Stimulated activated CD8-positive, alpha-beta memory T cell treated with anti-CD3 and anti-CD28 coated beads, Interleukin-7, amount 100 ng/mL, for 4 hours (primary cell): ENCODE data around the gene OTOL1.
"Not testable (repeated sequence)": the region's sequence is repeated elsewhere in the genome, so short reads cannot be mapped to it uniquely, and the experiment has no call there.

Source experiments
- DNase-seq, 2 donors: peaks; one replicate each; pipeline ENCODE4 v3.0.0-alpha.2; 2020; ENCODE audit warnings: low read depth in 2 of 2

The OTOL1 gene

GRCh38 chr3:161496508-161496907, at the start of gene OTOL1:
Gene OTOL1 (plus strand): TSS chr3:161496808. CDS start chr3:161496808, 0 bp downstream.
- no peak for DNase-seq

GRCh38 chr3:161449785-161450184, 46.8 kb upstream of the OTOL1 start:
- no peak for DNase-seq

- DNase-seq = no peak
Observed at GRCh38 chr3:161452179-161452578, 44.4 kb upstream of the OTOL1 start.

- DNase-seq = no peak
Observed at GRCh38 chr3:161454615-161455014, 42.0 kb upstream of the OTOL1 start.

- no peak for DNase-seq
Observed at GRCh38 chr3:161455962-161456361, 40.6 kb upstream of the OTOL1 start.

- DNase-seq = no peak
Observed at GRCh38 chr3:161462138-161462537, 34.5 kb upstream of the OTOL1 start.

GRCh38 chr3:161471211-161471610, 25.4 kb upstream of the OTOL1 start:
- no peak for DNase-seq

- no peak for DNase-seq
Observed at GRCh38 chr3:161474139-161474538, 22.5 kb upstream of the OTOL1 start.

GRCh38 chr3:161474741-161475140, 21.9 kb upstream of the OTOL1 start:
- DNase-seq = no peak

- DNase-seq = no peak
Observed at GRCh38 chr3:161475206-161475605, 21.4 kb upstream of the OTOL1 start.

- no peak for DNase-seq
Observed at GRCh38 chr3:161475905-161476304, 20.7 kb upstream of the OTOL1 start.

GRCh38 chr3:161484226-161484625, 12.4 kb upstream of the OTOL1 start:
- DNase-seq = no peak

- DNase-seq = not testable (repeated sequence)
Observed at GRCh38 chr3:161488284-161488683, 8.3 kb upstream of the OTOL1 start.

- DNase-seq = no peak
Observed at GRCh38 chr3:161489395-161489794, 7.2 kb upstream of the OTOL1 start.

GRCh38 chr3:161490845-161491244, 5.8 kb upstream of the OTOL1 start:
- not testable (repeated sequence) for DNase-seq

GRCh38 chr3:161498259-161498921, 1.8 kb downstream of the OTOL1 start:
- no peak for DNase-seq

- no peak for DNase-seq
Observed at GRCh38 chr3:161500068-161500796, 3.6 kb downstream of the OTOL1 start.

GRCh38 chr3:161503271-161503670, 6.7 kb downstream of the OTOL1 start:
- DNase-seq = no peak

GRCh38 chr3:161508852-161509477, 12.4 kb downstream of the OTOL1 start:
- no peak for DNase-seq

- DNase-seq = no peak
Observed at GRCh38 chr3:161510510-161511260, 14.1 kb downstream of the OTOL1 start.

- no peak for DNase-seq
Observed at GRCh38 chr3:161523916-161524315, 27.3 kb downstream of the OTOL1 start.

- DNase-seq = no peak
Observed at GRCh38 chr3:161531930-161532329, 35.3 kb downstream of the OTOL1 start.
